ENCODE data around the gene KCNJ6. TPM values are rescaled to one million over a fixed set of nuclear protein-coding genes. Genes with fewer than 3 reads are reported as not detected.

The KCNJ6 gene
- total and polyA plus RNA-seq, 2 of the 8 experiments (the other 6 are each of a cell fraction or from before 2014, with no cell fraction given): 0.51 to 1.2 TPM

- H2BK15ac ChIP-seq (ENCODE audit: low read length): no peak overlapping the region
- H2AFZ ChIP-seq (ENCODE audit: low read length): no peak overlapping the region
- POLR2A ChIA-PET (ENCODE audit: partially characterized antibody): no interaction called here
- no peak overlapping the region for H2BK12ac ChIP-seq (ENCODE audit: low read depth, low read length)
- H3K23ac ChIP-seq (ENCODE audit: insufficient read length): no peak overlapping the region
- H3K36me3 ChIP-seq (ENCODE audit: control insufficient read depth in 2 of 4, insufficient read depth in 4 of 4, low read length in 3 of 4): no peaks in the 10 kb centered on the region; a peak in 1 of 8 replicates
- H2BK20ac ChIP-seq (ENCODE audit: low read length): no peak overlapping the region; the same call in 1 of the 2 replicates
- FAIRE-seq (no peak), DNase-seq (ENCODE audit: low read depth in 1 of 2, low spot score in 2 of 2) (no peak)
- H4K20me1 ChIP-seq (replicated peaks in 1 of 2; ENCODE audit: control insufficient read depth in 1 of 2, insufficient read depth in 2 of 2, low read length in 2 of 2): no peaks in the 10 kb centered on the region
- H4K8ac ChIP-seq (ENCODE audit: extremely low read depth, insufficient read depth, low read length): no peak overlapping the region
- no peak overlapping the region for H3K14ac ChIP-seq (ENCODE audit: insufficient read length)
- peak overlapping the region; percentile 43; the same call in 1 of the 2 replicates for H2AK5ac ChIP-seq (ENCODE audit: low read depth, low read length)
- H3K56ac ChIP-seq (replicated peaks; ENCODE audit: insufficient read length, low read depth, low read length): no peak overlapping the region
- WGBS, 2 experiments (ENCODE audit: extremely low coverage in 1 of 2, insufficient coverage in 1 of 2, insufficient read length in 1 of 2, insufficient replicate concordance in 2 of 2, low coverage in 1 of 2, low lambda C conversion rate in 2 of 2, missing lambda C conversion rate in 1 of 2): 48% methylated on average over 8 of the region's 8 CpGs; no CpG with 5 or more reads in 1 of the 2 experiments
- no peak for TF ChIP-seq SIRT6 (IDR thresholded peaks at IDR 0.05; ENCODE audit: low read length)
- no peak overlapping the region for H4K91ac ChIP-seq (replicated peaks; ENCODE audit: insufficient read length, low read length)
- no peak overlapping the region for H3K4ac ChIP-seq (replicated peaks; ENCODE audit: insufficient read length, low read depth, low read length)
- H3K23me2 ChIP-seq (ENCODE audit: low read depth, low read length): no peaks in the 10 kb centered on the region
- CTCF ChIA-PET (ENCODE audit: partially characterized antibody): interaction anchor here (1.1 kb wide), 1 partner anchor 28 kb away, joined by 4 read pairs; no protein-coding TSS in a partner anchor
- no peaks in the 10 kb centered on the region for H3K79me1 ChIP-seq (ENCODE audit: low read depth, low read length)
- peaks cover 2 to 8% (median 4%) of the 10 kb centered on the region in 4 experiments; a peak in 6 of 7 replicates for H3K4me1 ChIP-seq (replicated peaks in 1 of 4; ENCODE audit: control insufficient read depth in 3 of 4, insufficient read depth in 4 of 4, low read length in 3 of 4)
- peaks cover 0 to 6% of the 10 kb centered on the region in 2 experiments; a peak in 1 of 4 replicates for H3K9me3 ChIP-seq (ENCODE audit: insufficient read depth in 2 of 2, low read depth in 1 of 2, low read length in 1 of 2)
- H4K5ac ChIP-seq (ENCODE audit: insufficient read length, low read depth, low read length): no peak overlapping the region
- H3K27ac ChIP-seq (ENCODE audit: low read depth, low read length): no peak overlapping the region
- H3K18ac ChIP-seq (ENCODE audit: extremely low read depth, low read length): peak overlapping the region; percentile 24; the same call in 1 of the 2 replicates
- H3K4me3 ChIP-seq (ENCODE audit: extremely low read depth in 1 of 4, insufficient read depth in 2 of 4, low read depth in 3 of 4, low read length in 4 of 4): no peak overlapping the region; a peak in 1 of 8 replicates
- no peak overlapping the region for H3K9ac ChIP-seq (replicated peaks in 1 of 4; ENCODE audit: extremely low read depth in 1 of 4, low read depth in 3 of 4, low read length in 3 of 4)
- peak overlapping the region; percentile 36; the same call in 1 of the 2 replicates for H2BK5ac ChIP-seq (ENCODE audit: low read depth, low read length)
- peak overlapping the region; percentile 52 for H2BK120ac ChIP-seq (replicated peaks; ENCODE audit: low read depth, low read length)
- H3K27me3 ChIP-seq (replicated peaks in 1 of 4; ENCODE audit: control insufficient read depth in 3 of 4, extremely low read depth in 1 of 4, insufficient read depth in 3 of 4, low read length in 3 of 4): no peaks in the 10 kb centered on the region
- H3K79me2 ChIP-seq (ENCODE audit: control insufficient read depth in 1 of 2, insufficient read depth in 2 of 2, low read length in 2 of 2): no peaks in the 10 kb centered on the region
- peak overlapping the region in 1 of 2 experiments; percentile 13; a peak in 1 of 4 replicates for H3K4me2 ChIP-seq (ENCODE audit: insufficient read depth in 1 of 2, low read depth in 2 of 2, low read length in 2 of 2)
Measured at GRCh38 chr21:37683396-37684114, 232.7 kb downstream of the KCNJ6 start.
